KMS-11 (cell line): ENCODE results near the gene EGR1.

Experiments used
- H2AFZ ChIP-seq: fragments of 200-600 bp; sonication (generic); 2 replicates; pipeline ENCODE4 v1.6.1; 2016; ENCODE audit warnings: antibody characterized with exemption, mixed run types, low read depth
- H3K27ac ChIP-seq: fragments of 200-600 bp; sonication (generic); 2 replicates; pipeline ENCODE4 v1.6.1; 2016; ENCODE audit warnings: mild to moderate bottlenecking, mixed run types
- H3K27me3 ChIP-seq: fragments of 200-600 bp; sonication (generic); 2 replicates; pipeline ENCODE4 v1.6.1; 2017; ENCODE audit warnings: mild to moderate bottlenecking, low read depth, mixed run types, moderate library complexity; ENCODE audit not compliant: insufficient read depth
- H3K36me3 ChIP-seq: fragments of 200-600 bp; sonication (generic); 2 replicates; pipeline ENCODE4 v1.6.1; 2017; ENCODE audit warnings: mild to moderate bottlenecking, mixed run types; ENCODE audit not compliant: insufficient read depth
- H3K4me1 ChIP-seq: fragments of 200-600 bp; sonication (generic); 2 replicates; pipeline ENCODE4 v1.6.1; 2016; ENCODE audit warnings: mild to moderate bottlenecking, low read depth, mixed run types; ENCODE audit not compliant: poor library complexity, severe bottlenecking
- H3K4me2 ChIP-seq: fragments of 200-600 bp; sonication (generic); 2 replicates; pipeline ENCODE4 v1.7.0; 2016; ENCODE audit warnings: mild to moderate bottlenecking, mixed run types
- H3K4me3 ChIP-seq: fragments of 200-600 bp; sonication (generic); IDR thresholded peaks from 2 replicates; pipeline ENCODE4 v1.6.1; 2017; ENCODE audit warnings: low read depth, low read length, mixed read lengths; ENCODE audit not compliant: insufficient read depth
- H3K79me2 ChIP-seq: fragments of 200-600 bp; sonication (generic); 2 replicates; pipeline ENCODE4 v1.6.1; 2016; ENCODE audit warnings: low read depth, mixed run types; ENCODE audit not compliant: insufficient read depth
- H3K9ac ChIP-seq: fragments of 200-600 bp; sonication (generic); 2 replicates; pipeline ENCODE4 v1.6.1; 2016; ENCODE audit warnings: mild to moderate bottlenecking, mixed run types
- H4K20me1 ChIP-seq: fragments of 200-600 bp; sonication (generic); 2 replicates; pipeline ENCODE4 v1.6.1; 2016; ENCODE audit warnings: mild to moderate bottlenecking, mixed run types; ENCODE audit not compliant: insufficient read depth
- CTCF ChIP-seq: fragments of 200-600 bp; sonication (generic); conservative IDR thresholded peaks from 2 replicates; pipeline ENCODE4 v1.6.1; 2017; ENCODE audit warnings: low read depth, mild to moderate bottlenecking, antibody characterized with exemption, low read length, moderate library complexity, mixed read lengths

The EGR1 gene

DNA sequence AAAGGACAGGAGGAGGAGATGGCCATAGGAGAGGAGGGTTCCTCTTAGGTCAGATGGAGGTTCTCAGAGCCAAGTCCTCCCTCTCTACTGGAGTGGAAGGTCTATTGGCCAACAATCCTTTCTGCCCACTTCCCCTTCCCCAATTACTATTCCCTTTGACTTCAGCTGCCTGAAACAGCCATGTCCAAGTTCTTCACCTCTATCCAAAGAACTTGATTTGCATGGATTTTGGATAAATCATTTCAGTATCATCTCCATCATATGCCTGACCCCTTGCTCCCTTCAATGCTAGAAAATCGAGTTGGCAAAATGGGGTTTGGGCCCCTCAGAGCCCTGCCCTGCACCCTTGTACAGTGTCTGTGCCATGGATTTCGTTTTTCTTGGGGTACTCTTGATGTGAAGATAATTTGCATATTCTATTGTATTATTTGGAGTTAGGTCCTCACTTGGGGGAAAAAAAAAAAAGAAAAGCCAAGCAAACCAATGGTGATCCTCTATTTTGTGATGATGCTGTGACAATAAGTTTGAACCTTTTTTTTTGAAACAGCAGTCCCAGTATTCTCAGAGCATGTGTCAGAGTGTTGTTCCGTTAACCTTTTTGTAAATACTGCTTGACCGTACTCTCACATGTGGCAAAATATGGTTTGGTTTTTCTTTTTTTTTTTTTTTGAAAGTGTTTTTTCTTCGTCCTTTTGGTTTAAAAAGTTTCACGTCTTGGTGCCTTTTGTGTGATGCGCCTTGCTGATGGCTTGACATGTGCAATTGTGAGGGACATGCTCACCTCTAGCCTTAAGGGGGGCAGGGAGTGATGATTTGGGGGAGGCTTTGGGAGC is 3.1 kb downstream of the EGR1 start:
- H4K20me1 ChIP-seq: no peaks in the 10 kb centered on the region
- H3K9ac ChIP-seq: no peak overlapping the region
- H3K4me3 ChIP-seq: no peak overlapping the region
- TF ChIP-seq CTCF: no peak
- H3K79me2 ChIP-seq: no peaks in the 10 kb centered on the region
- peaks cover 4% of the 10 kb centered on the region for H3K4me1 ChIP-seq
- no peak overlapping the region for H2AFZ ChIP-seq
- no peak overlapping the region for H3K4me2 ChIP-seq
- H3K27ac ChIP-seq: no peak overlapping the region
- H3K36me3 ChIP-seq: no peaks in the 10 kb centered on the region
- 0 out of 2 replicates have a peak, but pooled peaks cover 3% of the 10 kb centered on the region for H3K27me3 ChIP-seq

DNA sequence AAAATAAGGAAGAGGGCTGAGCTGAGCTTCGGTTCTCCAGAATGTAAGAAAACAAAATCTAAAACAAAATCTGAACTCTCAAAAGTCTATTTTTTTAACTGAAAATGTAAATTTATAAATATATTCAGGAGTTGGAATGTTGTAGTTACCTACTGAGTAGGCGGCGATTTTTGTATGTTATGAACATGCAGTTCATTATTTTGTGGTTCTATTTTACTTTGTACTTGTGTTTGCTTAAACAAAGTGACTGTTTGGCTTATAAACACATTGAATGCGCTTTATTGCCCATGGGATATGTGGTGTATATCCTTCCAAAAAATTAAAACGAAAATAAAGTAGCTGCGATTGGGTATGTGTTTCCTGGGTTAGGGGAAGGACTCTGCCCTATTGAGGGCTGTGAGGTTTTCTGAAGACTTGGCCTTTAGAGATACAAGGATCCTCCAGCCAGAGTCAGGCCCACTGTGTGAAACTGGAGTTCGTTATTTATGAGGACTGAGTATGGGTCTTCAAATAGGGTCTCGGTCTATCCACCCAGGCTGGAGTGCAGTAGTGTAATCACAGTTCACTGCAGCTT is 3.8 kb downstream of the EGR1 start:
- Histone ChIP-seq H3K4me3 (no peak overlapping the region), H3K27ac (no peak overlapping the region), H3K4me2 (no peak overlapping the region), H4K20me1 (no peaks in the 10 kb centered on the region), H3K4me1 (no peaks in the 10 kb centered on the region), H2AFZ (no peak overlapping the region), H3K36me3 (no peaks in the 10 kb centered on the region), H3K79me2 (no peaks in the 10 kb centered on the region), H3K27me3 (0 out of 2 replicates have a peak, but pooled peaks cover 3% of the 10 kb centered on the region), H3K9ac (no peak overlapping the region)
- TF ChIP-seq CTCF: no peak

DNA sequence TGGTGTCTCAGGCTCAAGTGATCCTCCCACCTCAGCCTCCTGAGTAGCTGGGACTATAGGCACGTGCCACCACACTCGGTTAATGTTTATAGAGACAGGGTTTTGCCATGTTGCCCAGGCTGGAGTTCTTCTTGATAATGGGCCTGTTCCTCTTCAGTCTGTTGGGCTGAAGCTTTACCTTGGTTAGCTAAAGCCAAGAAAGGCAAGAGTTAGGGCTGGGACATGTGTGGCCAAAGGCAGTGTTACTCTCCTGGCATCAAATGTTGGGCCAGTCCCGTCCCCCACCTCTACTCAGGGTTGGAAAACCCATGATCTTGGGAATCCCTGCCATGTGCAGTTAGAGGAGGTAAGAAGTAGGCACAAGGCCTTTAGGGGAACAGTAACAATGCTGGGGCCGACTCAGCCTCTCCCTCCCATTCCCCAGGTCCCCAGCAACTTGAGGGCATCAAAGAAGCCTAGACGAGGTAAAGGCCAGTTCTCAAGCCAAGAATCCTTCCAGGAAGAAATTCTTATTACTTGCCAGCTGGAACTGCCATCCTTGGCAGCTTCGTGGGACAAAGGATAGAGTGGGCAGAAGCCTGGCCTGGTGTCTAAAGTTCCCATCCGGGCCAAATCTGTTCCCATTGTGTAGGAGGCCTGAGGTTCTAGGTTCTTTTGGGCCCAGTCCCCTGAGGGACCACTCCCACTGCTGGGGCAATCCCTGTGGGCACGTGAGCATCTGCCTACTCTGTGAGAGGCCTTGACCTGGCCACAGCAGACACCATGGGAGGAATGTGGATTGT is 4.5 kb downstream of the EGR1 start:
- no peak overlapping the region for H3K4me3 ChIP-seq
- 0 out of 2 replicates have a peak, but pooled peaks cover 3% of the 10 kb centered on the region for H3K27me3 ChIP-seq
- no peaks in the 10 kb centered on the region for H3K36me3 ChIP-seq
- no peak for TF ChIP-seq CTCF
- no peak overlapping the region for H3K4me2 ChIP-seq
- no peak overlapping the region for H3K9ac ChIP-seq
- H3K79me2 ChIP-seq: no peaks in the 10 kb centered on the region
- H4K20me1 ChIP-seq: no peaks in the 10 kb centered on the region
- no peak overlapping the region for H2AFZ ChIP-seq
- no peaks in the 10 kb centered on the region for H3K4me1 ChIP-seq
- H3K27ac ChIP-seq: no peak overlapping the region

GRCh38 chr5:138470322-138471051 is 5.2 kb downstream of the EGR1 start:
- no peak overlapping the region for H3K4me3 ChIP-seq
- no peak overlapping the region for H3K9ac ChIP-seq
- no peaks in the 10 kb centered on the region for H4K20me1 ChIP-seq
- 0 out of 2 replicates have a peak, but pooled peaks cover 3% of the 10 kb centered on the region for H3K27me3 ChIP-seq
- no peaks in the 10 kb centered on the region for H3K79me2 ChIP-seq
- H3K4me2 ChIP-seq: no peak overlapping the region
- no peaks in the 10 kb centered on the region for H3K4me1 ChIP-seq
- no peak overlapping the region for H2AFZ ChIP-seq
- TF ChIP-seq CTCF: no peak
- H3K27ac ChIP-seq: no peak overlapping the region
- no peaks in the 10 kb centered on the region for H3K36me3 ChIP-seq
